ENCODE measurements around the gene RNASE12.
"Not testable (repeated sequence)": the region's sequence is repeated elsewhere in the genome, so short reads cannot be mapped to it uniquely, and the experiment has no call there.

RNASE12 gene

DNA sequence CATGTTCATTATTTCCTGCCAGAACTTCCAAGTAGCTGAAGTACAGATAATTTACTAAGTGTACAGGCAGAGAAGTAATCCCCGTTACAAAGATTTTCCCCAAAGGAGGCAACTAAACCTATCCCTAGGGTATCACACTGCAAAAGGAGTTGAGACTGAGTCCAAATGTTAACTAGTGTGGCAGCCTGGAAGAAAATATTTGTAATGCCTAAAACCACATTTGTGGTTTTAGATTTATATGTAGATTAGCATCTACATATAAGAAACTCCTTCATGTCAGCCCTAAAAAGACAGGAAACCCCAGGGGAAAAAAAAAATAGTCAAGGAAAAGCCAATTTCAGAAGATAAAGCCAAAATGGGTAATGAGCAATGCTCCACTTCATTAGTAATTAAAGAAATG, 1.4 kb upstream of the RNASE12 start:
- no peak overlapping the region for H3K4me3 ChIP-seq (ENCODE audit: low read depth, low read length)
- TF ChIP-seq, protein P1, sequence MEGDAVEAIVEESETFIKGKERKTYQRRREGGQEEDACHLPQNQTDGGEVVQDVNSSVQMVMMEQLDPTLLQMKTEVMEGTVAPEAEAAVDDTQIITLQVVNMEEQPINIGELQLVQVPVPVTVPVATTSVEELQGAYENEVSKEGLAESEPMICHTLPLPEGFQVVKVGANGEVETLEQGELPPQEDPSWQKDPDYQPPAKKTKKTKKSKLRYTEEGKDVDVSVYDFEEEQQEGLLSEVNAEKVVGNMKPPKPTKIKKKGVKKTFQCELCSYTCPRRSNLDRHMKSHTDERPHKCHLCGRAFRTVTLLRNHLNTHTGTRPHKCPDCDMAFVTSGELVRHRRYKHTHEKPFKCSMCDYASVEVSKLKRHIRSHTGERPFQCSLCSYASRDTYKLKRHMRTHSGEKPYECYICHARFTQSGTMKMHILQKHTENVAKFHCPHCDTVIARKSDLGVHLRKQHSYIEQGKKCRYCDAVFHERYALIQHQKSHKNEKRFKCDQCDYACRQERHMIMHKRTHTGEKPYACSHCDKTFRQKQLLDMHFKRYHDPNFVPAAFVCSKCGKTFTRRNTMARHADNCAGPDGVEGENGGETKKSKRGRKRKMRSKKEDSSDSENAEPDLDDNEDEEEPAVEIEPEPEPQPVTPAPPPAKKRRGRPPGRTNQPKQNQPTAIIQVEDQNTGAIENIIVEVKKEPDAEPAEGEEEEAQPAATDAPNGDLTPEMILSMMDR (IDR thresholded peaks at IDR 0.05; ENCODE audit: low read depth, low read length): no peak

DNA sequence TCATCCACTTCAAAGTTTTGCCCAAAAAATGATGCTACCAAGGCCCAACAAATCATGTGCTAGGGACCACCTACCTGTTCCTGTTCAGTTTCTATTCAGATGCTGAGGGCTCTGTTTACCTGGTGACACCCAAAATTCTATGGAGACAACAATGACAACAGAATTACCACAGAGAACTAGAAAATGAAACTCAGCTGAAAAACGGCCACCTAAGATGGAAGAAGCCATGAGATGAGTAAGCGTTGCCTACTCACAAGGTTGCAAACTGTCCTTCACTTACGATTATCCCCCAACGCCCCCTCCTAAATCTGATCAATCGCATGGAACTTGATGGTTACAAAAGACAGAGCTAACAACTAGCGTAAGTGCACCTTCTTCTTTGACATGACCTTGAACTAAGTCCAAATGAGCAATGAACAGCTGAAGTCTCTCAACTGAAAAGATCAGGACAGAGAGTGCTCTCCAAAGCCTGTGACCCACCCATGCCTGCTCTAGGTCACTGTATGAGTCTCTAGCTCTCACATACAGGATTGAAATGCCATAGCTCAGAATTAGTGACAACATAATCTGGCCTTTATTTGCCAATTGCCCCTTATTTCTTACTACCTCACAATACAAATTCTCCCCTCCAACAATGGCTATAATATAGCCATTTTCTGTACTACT, 3.6 kb downstream of the RNASE12 start, which contains the start of gene RNASE11:
Gene RNASE11, minus strand, starts transcription at position 513 of the 666 bp plus-strand sequence.
- H3K4me3 ChIP-seq (ENCODE audit: low read depth, low read length): no peak within 1 kb of the TSS
- TF ChIP-seq, protein P1 (IDR thresholded peaks at IDR 0.05; ENCODE audit: low read depth, low read length): no peak

DNA sequence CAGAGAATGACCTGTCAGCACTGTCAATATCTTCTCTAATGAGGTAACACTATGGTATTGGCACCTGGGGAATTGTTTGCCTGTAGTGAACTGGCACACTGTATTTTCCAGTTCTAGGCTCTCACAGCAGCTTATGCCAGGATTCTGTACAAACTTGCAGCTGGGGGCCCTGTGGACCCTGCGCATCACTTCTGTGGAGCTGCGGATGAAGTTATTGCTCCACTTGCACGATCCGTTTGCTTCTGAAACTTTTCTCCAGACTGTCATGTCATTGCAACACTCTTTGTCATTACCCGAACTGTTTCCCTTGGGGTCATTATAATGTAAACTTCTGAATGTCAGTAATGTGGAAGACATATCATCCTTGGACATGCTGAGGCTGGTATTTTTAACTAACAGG, 7.3 kb downstream of the RNASE12 start:
- no peak overlapping the region for H3K4me3 ChIP-seq (ENCODE audit: low read depth, low read length)
- TF ChIP-seq, protein P1 (IDR thresholded peaks at IDR 0.05; ENCODE audit: low read depth, low read length): no peak

DNA sequence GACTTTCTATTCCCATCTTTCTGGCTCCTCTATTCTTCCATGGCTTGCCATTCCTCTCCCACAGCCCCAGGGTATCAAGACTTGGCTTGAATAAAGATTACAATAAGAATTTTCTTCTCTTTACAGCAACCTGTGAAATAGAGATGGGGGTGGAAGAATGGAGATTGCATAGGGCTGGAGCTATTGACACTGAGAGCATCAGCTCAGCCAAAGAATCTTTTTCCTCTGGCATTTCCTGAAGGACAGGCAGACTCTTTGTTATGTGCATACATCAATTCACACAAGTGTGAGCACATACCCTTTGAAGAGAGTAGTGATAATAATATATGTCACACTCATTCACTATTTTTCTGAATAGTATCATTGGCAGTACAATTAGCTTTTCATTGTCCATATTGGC, 8.0 kb downstream of the RNASE12 start:
- no peak overlapping the region for H3K4me3 ChIP-seq (ENCODE audit: low read depth, low read length)
- TF ChIP-seq, protein P1 (IDR thresholded peaks at IDR 0.05; ENCODE audit: low read depth, low read length): no peak

DNA sequence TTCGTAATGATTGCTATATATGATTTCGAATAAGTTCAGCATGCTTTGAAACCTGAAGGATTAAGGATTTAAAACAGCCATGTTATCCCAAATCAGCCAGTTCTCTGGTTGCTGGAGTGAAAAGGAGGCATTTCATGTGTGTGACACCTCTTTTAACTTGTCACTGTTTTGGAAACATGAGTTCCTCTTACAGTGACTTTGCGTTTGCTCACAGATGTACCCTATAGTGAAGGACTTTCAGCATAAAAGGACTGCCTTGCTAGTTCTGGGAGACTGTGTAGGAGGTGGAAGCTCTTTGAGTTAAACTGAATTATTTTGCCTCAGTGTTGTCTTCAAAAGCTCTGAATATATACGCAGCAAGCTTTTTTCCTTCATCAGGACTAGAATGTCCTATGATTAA, 10.9 kb downstream of the RNASE12 start:
- H3K4me3 ChIP-seq (ENCODE audit: low read depth, low read length): no peak overlapping the region
- TF ChIP-seq, protein P1 (IDR thresholded peaks at IDR 0.05; ENCODE audit: low read depth, low read length): no peak

DNA sequence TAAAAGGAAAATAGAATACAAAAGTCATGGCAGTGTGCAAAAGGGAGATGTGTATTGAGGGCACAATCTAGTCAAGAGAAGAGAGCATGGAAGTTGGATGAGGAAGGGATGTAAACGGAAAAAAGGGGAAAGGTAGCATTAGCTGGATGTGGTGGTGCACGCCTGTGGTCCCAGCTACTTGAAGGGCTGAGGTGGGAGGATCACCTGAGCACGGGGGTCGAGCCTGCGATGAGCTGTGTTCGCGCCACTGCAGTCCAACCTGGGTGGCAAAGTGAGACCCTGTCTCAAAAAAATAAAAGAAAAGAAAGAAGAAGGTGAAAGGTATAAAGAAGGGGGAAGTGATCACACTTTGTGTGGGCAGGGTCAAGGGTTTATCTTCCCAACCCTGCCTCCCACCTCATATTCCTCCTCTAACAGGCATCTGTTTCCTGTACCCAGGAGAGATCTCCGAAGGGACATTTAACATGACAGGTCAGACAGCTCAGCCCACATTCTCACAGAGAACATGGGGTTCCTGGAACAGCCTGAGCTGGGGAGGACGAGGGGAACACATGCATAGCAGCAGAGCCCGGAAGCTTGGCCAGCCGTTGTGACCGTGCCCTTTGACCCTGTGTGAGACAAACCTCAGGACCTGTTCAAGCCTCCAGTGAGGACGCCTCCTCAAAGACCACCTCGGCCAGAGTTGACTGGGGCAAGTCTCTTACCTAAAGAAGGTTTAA, 12.2 kb downstream of the RNASE12 start:
- TF ChIP-seq, protein P1 (IDR thresholded peaks at IDR 0.05; ENCODE audit: low read depth, low read length): no peak

DNA sequence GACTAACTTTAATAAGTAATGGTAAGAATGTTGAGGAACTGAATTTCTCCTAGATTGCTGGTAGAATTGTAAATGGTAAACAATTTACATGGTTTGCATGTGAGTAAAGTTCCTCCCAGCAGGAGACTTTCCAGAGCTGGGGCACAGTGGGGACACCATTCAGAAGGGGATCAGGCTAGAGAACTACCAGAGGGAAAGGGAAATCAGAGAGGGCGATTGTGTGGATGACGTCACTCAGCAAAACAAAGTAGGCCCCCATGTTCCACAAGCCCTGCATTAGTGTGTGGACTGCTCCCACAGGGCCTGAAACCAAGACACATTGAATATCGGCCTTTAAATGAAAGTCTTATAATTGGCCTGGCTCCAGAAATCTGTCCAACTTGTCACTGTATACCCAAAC, 12.9 kb downstream of the RNASE12 start:
- no peak overlapping the region for H3K4me3 ChIP-seq (ENCODE audit: low read depth, low read length)
- TF ChIP-seq, protein P1 (IDR thresholded peaks at IDR 0.05; ENCODE audit: low read depth, low read length): no peak

More for the DNA sequence above, 12.2 kb downstream of the RNASE12 start:
- no peak overlapping the region for H3K4me3 ChIP-seq (ENCODE audit: low read depth, low read length)

DNA sequence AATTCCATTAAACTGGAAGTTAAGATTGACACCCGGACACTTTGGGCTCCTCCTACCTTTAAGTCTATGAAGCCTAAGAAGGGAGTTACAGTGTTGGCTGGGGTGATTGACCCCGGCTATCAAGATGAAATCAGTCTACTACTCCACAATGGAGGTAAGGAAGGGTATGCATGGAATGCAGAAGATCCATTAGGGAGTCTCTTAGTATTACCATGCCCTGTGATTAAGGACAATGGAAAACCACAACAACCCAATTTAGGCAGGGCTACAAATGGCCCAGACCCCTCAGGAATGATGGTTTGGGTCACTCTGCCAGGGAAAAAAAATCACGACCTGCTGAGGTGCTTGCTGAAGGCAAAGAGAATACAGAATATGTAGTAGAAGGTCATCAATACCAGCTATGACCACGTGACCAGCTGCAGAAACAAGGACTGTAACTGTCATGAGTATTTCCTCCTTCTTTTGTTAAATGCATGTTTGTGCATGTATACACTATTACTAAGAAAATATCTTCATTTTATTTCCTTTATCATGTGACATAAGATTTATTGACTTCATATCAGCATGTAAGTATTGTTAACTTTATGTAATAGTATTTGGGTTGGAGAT, 18.7 kb downstream of the RNASE12 start:
- not testable (repeated sequence) for H3K4me3 ChIP-seq (ENCODE audit: low read depth, low read length)

DNA sequence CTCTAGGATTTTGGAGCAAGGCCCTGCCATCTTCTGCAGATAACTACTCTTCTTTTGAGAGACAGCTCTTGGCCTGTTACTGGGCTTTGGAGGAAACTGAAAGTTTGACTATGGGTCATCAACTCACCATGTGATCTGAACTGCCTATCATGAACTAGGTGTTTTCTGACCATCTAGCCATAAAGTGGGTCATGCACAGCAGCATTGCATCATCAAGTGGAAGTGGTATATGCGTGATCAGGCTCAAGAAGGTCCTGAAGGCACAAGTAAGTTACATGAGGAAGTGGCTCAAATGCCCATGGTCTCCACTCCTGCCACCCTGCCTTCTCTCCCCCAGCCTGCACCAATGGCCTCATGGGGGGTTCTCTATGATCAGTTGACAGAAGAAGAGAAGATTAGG, 20.5 kb downstream of the RNASE12 start:
- not testable (repeated sequence) for H3K4me3 ChIP-seq (ENCODE audit: low read depth, low read length)

DNA sequence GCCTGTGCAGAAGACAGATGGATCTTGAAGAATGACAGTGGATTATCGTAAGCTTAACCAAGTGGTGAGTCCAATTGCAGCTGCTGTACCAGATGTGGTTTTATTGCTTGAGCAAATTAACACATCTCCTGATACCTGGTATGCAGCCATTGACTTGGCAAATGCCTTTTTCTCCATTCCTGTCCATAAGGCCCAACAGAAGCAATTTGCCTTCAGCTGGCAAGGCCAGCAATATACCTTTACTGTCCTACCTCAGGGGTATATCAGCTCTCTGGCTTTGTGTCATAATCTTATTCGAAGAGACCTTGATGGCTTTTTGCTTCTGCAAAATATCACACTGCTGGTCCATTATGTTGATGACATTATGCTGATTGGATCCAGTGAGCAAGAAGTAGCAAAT, 21.3 kb downstream of the RNASE12 start:
- H3K4me3 ChIP-seq (ENCODE audit: low read depth, low read length): not testable (repeated sequence)
